ENCODE data around the gene SIPA1.

The SIPA1 gene

GRCh38 chr11:65607614-65608426 lies 30.1 kb upstream of the SIPA1 start:
- DNase-seq (ENCODE audit: low read depth) = no peak

- no peak for DNase-seq (ENCODE audit: low read depth)
These were observed 28.7 kb upstream of the SIPA1 start for GRCh38 chr11:65609229-65609628.

DNA sequence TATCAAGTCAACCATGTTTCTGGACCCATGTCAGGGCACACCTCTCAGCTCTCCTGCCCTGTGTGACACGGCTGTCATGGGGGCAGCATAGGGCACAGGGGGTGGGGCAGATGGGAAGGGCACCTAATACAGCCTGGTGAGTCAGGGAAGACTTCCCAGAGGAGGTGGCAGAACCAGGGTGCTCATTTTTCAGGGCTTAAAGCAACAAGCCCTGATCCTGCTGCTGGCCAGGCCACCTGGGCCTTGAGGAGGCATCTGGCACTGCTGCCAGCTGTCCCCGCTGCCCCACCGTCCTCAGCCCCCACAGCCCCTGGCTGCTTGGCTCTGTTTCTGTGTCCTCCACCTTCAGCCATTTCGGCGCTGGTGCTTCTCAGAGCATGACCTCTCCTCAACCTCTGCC lies 28.2 kb upstream of the SIPA1 start:
- no peak for DNase-seq (ENCODE audit: low read depth)

DNA sequence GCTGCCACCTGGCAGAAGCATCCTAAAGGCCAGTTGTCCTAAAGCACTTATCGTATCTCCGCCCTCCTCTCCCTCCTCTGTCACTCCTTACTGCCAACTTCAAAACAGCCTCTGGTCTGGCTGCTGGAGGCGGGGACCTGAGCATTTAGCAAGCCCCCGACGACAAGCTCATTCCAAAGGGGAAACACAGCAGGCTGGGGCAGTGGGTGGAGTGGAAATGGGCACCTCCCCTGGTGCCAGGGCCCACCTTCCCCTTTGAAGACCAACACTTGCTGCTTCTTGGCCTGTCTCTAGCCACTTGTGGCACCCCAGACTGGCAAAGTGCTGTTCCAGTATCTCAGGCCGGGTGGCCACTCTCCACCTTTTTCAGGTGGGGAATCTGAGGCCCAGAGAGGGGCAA lies 27.5 kb upstream of the SIPA1 start:
- DNase-seq (ENCODE audit: low read depth) = no peak

DNA sequence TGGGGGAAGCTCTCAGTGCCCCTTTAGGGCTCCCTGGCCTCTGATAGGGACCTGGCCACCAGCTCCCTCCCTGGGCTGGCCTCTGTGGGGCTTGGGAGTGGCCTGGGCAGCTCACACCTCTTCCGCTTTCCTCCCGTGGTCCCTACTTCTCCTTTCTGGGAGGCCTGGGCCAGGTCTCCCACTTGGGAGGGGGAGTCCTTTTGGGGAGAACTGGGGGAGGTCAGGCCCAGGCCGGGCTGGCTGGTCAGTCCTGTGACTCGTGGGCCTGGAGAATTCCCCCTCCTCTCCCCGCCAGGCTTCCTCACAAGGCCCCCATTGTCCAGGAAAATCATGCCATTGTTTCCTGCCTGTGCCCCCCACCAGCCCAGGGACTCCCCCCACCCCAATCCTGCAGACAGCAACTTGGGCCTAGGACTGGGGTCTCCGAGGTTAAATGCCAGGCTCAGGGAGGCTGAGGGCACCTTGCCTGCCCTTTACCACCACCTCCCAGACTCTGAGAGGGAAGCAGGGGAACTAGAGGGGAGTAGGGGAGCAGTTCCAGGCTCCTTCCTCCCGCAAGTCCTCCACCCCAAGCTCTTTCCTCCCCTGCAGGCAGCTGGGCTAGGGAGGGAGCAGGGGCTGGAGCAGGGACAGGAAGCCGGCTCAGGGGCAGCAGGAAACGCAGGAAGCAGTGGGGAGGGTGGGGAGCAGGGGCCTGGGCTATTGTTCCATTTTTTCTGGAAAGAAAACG lies 26.7 kb upstream of the SIPA1 start:
- DNase-seq (ENCODE audit: low read depth) = peak; percentile 79

DNA sequence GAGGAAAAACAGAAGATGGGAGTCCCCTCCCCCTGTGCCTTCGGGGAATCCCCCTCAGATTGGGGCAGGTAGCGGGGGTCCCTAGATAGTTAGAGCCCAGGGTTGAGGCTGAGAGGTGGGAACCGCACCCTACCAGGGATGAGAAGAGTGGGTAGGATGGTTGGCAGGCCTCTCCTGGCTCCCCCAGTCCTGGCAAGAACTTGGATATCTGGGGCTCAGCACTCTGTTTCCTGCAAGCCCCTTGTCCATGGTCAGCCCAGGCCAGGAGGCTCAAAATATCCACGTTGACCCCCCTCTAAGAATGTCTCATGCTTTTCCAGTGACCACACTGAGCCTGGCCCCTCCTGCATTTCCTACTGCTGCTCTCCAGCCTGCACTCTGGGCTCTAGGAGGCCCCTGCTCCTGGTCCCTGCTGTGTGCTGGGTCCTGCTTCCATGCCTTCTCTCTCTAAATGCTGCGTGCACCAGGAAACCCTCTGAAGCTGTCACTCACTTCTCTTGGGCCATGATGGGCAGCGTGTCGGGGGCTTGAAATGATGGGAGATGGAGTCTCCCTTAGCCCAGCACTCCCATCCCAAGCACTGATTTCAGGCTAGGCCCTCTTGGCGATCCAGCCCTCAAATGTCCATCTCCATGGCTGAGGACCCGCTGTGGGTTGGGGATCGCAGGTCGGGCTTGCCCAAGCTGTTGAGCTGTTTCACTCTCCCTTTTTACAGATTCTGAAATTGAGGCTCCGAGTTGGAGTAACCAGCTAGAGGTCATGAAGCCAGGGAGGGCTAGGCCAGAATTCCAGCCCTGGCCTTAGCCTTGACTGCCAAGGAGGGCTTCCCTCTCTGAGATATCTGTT lies 25.9 kb upstream of the SIPA1 start:
- DNase-seq (ENCODE audit: low read depth) = no peak

DNA sequence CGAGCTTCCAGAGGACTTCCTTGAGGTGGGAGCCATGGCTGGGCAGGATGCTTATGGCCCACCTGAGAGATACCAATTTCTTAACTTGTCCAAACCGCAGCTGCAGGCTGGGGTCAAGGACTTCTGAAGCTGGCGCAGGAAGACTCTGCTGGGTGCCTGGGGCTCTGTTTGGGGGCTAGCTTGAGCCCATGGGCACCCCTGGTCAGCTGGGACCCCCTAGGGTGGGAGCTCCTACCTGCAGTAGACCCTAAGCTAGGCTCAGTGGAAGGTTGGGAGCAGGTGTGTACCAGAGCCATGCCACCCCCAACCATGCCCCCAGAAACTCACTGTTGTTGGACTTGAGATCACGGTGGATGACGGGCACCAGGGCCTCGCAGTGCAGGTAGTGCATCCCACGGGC lies 25.2 kb upstream of the SIPA1 start:
- no peak for DNase-seq (ENCODE audit: low read depth)

- DNase-seq (ENCODE audit: low read depth) = no peak
These were observed 24.6 kb upstream of the SIPA1 start for GRCh38 chr11:65613091-65613928.

DNA sequence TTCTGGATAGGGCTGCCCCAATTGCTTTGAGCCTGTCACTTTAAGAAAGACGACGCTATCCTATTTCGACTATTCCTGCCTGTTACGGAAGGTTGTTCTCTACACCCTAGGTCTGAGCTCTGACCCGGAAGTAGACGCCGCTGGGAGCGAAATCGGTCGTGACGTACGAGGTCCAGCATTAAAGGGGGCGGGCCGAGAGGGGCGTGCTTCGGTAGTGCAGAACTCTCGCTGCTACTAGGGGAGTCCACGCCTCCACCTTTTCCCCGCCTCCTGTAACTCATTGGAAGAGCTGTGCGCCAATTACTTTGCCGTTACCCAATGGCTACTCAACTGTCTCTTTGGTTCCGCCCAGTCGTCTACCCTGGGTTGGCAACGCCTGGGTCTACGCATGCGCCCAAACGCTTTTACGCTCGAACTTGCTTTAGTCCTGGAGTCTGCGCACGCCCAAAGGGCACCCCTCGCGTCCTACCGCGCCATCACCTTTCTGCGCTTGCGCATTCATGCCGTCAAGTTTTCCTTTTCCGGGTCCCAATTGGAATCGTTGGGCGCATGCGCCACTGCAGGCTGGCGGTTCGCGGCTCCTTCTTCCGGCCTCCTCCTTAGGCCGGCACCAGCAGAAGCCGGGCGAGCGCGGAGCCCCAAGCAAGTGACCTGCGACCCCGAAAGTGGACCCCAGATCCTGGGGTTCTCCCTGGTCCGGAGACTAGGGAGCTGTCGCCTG lies 22.5 kb upstream of the SIPA1 start, which contains the start of gene PCNX3:
PCNX3 (plus strand) TSS at position 548 of the 721 bp plus-strand sequence. CDS start 536 bp downstream, outside the sequence.
- DNase-seq (ENCODE audit: low read depth) = peak; percentile 100

DNA sequence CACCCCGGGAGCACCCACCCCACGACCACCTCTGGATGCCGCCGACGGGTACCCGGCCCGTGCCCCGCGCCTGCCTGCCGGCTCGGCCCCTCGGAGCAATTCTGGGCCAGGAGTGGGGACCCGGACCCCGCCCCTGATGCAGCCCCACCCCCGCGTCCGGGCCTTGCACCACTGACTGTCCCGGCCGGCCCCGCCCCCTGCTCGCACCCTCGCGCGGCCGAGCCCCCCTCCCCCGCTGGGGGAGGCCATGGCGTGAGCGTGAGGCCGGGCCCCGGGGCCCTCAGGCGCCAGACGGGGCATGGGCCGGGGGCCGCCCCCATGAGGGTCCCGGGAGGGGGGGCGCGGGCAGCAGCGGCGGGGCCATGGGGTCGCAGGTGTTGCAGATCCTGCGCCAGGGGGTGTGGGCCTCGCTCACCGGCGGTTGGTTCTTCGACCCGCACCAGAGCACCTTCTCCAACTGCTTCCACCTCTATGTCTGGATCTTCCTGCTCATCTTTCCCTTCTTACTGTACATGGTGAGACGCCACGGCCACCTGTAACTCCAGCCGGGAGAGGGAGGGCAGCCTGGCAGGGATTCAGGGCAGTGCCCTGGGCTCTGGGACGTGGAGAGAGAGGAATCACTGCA lies 21.8 kb upstream of the SIPA1 start:
- DNase-seq (ENCODE audit: low read depth) = peak; percentile 65

DNA sequence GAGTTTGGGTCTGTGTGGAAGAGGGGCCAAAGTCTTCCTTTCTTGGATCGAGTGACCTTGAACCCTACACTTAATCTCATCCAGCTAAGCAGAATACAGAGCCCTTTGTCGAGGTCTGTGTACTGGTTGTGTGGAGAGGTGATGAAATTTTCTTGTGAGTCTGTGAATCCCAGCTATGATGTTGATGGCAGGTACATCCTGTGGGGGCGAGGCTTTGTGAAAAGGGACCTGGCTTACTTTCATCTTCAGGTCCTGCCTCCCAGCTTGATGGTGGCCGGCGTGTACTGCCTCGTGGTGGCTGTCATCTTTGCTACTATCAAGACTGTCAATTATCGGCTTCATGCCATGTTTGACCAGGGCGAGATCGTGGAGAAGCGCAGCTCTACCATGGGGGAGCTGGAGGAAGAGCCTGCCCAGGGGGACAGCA lies 21.3 kb upstream of the SIPA1 start:
- DNase-seq (ENCODE audit: low read depth) = no peak

- DNase-seq (ENCODE audit: low read depth) = no peak
These were observed 20.6 kb upstream of the SIPA1 start for GRCh38 chr11:65617136-65617850.

DNA sequence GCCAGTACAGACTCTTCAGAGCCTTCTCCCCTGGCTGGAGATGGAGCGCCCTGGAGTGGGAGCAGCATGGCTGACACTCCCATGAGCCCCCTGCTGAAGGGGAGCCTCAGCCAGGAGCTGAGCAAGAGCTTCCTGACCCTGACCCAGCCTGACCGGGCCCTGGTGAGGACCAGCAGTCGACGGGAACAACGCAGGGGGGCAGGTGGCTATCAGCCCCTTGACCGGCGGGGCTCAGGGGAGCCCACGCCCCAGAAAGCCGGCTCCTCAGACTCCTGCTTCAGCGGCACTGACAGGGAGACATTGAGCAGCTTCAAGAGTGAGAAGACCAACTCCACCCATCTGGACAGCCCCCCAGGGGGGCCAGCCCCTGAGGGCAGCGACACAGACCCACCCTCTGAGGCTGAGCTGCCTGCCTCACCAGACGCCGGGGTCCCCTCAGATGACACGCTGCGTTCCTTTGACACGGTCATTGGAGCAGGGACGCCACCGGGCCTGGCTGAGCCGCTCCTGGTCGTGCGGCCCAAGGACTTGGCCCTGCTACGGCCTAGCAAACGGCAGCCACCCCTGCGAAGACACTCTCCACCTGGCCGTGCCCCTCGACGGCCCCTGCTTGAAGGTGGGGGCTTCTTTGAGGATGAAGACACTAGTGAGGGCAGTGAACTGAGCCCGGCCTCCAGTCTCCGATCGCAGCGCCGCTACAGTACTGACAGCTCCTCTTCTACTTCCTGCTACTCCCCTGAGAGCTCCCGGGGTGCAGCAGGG lies 19.7 kb upstream of the SIPA1 start:
- DNase-seq (ENCODE audit: low read depth) = no peak

DNA sequence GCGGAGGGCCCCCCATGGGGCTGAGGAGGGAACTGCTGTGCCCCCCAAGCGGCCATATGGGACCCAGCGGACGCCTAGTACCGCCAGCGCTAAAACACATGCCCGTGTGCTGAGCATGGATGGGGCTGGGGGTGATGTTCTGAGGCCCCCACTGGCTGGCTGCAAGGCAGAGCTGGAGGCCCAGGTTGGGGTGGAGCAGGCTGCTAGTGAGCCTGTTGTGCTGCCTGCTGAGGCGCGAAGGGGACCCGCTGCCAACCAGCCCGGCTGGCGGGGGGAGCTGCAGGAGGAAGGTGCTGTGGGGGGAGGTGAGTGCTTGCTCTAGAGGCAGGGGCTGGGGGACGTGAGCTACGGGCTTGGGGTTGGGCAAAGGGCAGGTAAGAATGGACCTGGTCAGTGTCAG lies 19.1 kb upstream of the SIPA1 start:
- no peak for DNase-seq (ENCODE audit: low read depth)

DNA sequence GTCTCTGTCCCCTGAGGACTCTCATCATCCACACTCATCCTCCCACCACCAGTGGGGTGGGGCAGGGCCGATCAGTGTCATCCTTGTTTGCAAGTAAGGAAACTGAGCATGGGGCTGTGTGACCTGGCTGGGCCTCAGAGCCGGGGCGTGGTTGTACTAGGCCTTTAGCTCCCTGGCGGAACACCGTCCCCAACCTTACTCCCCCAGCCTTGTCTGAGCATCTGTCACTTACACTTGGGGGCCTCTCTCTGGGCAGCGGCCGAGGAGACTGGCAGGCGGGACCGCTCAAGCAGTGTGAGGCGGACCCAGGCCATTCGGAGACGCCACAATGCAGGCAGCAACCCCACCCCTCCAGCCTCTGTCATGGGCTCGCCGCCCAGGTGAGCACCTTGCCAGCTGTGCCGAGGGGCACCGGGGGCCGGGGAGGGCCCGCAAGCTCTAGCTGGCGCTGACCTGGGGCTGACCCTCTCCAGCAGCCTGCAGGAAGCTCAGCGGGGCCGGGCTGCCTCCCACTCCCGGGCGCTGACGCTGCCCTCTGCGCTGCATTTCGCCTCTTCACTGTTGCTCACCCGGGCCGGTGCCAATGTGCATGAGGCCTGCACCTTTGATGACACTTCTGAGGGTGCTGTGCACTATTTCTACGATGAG lies 18.5 kb upstream of the SIPA1 start:
- no peak for DNase-seq (ENCODE audit: low read depth)

GRCh38 chr11:65620666-65621065 lies 17.2 kb upstream of the SIPA1 start:
- DNase-seq (ENCODE audit: low read depth) = no peak

DNA sequence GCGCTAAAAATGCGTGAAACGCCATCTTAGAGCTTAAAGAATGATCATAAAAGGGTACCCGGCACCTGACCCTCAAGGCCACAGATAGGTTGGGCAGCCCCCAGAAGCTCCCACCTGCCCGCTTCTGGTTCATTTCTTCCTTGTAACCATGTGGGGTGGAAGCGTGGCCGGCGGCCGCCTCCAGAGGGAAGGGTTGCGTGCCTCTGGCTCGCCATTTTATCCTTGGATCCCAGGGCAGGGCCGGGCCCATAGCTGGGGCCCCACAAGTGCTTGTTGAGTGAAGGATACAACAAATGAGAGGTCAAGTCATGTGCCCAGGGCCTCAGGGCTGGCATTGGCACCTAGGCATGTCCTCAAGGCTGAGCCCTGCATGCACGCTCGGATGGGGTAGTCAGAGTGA lies 16.4 kb upstream of the SIPA1 start:
- no peak for DNase-seq (ENCODE audit: low read depth)

DNA sequence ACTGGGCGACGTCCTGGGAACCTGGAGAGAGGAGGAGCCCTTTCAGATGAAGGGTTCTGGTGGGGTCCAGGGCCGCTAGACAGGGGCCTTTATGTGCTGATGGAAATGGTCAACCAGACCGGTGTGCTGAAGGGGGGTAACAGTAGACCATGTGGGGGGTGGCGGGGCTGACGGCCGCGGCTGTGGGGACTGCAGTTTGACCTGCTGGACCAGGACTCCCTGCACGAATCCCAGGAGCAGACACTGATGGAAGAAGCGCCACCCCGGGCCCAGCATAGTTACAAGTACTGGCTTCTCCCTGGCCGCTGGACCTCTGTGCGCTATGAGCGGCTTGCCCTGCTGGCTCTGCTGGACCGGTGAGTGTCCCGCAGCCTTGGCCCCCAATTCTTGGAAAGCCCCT lies 15.9 kb upstream of the SIPA1 start:
- DNase-seq (ENCODE audit: low read depth) = no peak

Measured in CMK (cell line).